ENCODE measurements around the gene RPN1. TPM values are rescaled to one million over a fixed set of nuclear protein-coding genes. Genes with fewer than 3 reads are reported as not detected.

The RPN1 gene
- total and polyA plus RNA-seq, 2 of the 13 experiments (the other 11 are each of a cell fraction or from before 2014, with no cell fraction given): 290 to 342 TPM

- FAIRE-seq (peak; percentile 85), DNase-seq (ENCODE audit: low spot score) (peak; percentile 90), ATAC-seq (peak; percentile 83)
- BruUV-seq (replicated peaks): TSS peak; percentile 89
- H3K9me3 ChIP-seq (ENCODE audit: low read length): no peaks in the 10 kb centered on the region
- in situ Hi-C loops (cut with HindIII; ENCODE audit: extremely low pct_ligation_motif_present, low pct_unique_long_range_greater_than_20kb) (no loop called here), intact Hi-C loops (cut with micrococcal nuclease; ENCODE audit: unreplicated experiment) (loop anchor here (10.0 kb wide), 1 partner anchor 327 kb away; no protein-coding TSS in a partner anchor)
- peak overlapping the region; percentile 71 for H3K27ac ChIP-seq (ENCODE audit: extremely low read length, insufficient read depth, low read length)
- H4K20me1 ChIP-seq (ENCODE audit: insufficient read depth, low read length): no peaks in the 10 kb centered on the region
- 5% methylated on average over 28 of the region's 61 CpGs for WGBS (ENCODE audit: low lambda C conversion rate)
- peaks cover 40% of the 10 kb centered on the region for H3K4me1 ChIP-seq (ENCODE audit: insufficient read depth, low read length)
- peak overlapping the region; percentile 82 for H3K9ac ChIP-seq (ENCODE audit: insufficient read depth, low read depth, low read length)
- H3K79me2 ChIP-seq (ENCODE audit: insufficient read depth, low read length): no peaks in the 10 kb centered on the region
- no peaks in the 10 kb centered on the region for H3K27me3 ChIP-seq (ENCODE audit: control insufficient read depth in 1 of 2, insufficient read depth in 2 of 2, low read length in 2 of 2)
- ChIA-PET CTCF (ENCODE audit: low intra/inter-chr PET ratio, low total read pairs) (interaction anchor here (0.6 to 1.9 kb wide), 3 partner anchors 177 to 333 kb away, joined by 3 to 8 read pairs (median 4); no protein-coding TSS in a partner anchor), POLR2A (interaction anchor here (0.7 to 1.4 kb wide), 5 partner anchors 13 to 261 kb away, joined by 3 to 10 read pairs (median 5); partner anchors contain the start of gene RPN1)
- H3K36me3 ChIP-seq (replicated peaks in 1 of 2; ENCODE audit: control insufficient read depth in 1 of 2, insufficient read depth in 2 of 2, low read length in 2 of 2): peaks cover 20 to 34% of the 10 kb centered on the region in 2 experiments
- peak overlapping the region; percentile 86 for H3K4me2 ChIP-seq (ENCODE audit: low read depth, low read length)
- H2AFZ ChIP-seq (ENCODE audit: low read length): no peak overlapping the region
- peak overlapping the region; percentile 71 to 83 (median 76) for H3K4me3 ChIP-seq (replicated peaks in 1 of 3; ENCODE audit: insufficient read depth in 1 of 3, low read depth in 2 of 3, low read length in 3 of 3)
- TF ChIP-seq, protein P1, sequence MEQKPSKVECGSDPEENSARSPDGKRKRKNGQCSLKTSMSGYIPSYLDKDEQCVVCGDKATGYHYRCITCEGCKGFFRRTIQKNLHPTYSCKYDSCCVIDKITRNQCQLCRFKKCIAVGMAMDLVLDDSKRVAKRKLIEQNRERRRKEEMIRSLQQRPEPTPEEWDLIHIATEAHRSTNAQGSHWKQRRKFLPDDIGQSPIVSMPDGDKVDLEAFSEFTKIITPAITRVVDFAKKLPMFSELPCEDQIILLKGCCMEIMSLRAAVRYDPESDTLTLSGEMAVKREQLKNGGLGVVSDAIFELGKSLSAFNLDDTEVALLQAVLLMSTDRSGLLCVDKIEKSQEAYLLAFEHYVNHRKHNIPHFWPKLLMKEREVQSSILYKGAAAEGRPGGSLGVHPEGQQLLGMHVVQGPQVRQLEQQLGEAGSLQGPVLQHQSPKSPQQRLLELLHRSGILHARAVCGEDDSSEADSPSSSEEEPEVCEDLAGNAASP (CRISPR knock-in tag; IDR thresholded peaks at IDR 0.05; ENCODE audit: borderline replicate concordance): no peak
- TF ChIP-seq, protein P2, sequence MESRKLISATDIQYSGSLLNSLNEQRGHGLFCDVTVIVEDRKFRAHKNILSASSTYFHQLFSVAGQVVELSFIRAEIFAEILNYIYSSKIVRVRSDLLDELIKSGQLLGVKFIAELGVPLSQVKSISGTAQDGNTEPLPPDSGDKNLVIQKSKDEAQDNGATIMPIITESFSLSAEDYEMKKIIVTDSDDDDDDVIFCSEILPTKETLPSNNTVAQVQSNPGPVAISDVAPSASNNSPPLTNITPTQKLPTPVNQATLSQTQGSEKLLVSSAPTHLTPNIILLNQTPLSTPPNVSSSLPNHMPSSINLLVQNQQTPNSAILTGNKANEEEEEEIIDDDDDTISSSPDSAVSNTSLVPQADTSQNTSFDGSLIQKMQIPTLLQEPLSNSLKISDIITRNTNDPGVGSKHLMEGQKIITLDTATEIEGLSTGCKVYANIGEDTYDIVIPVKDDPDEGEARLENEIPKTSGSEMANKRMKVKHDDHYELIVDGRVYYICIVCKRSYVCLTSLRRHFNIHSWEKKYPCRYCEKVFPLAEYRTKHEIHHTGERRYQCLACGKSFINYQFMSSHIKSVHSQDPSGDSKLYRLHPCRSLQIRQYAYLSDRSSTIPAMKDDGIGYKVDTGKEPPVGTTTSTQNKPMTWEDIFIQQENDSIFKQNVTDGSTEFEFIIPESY (CRISPR knock-in tag; IDR thresholded peaks at IDR 0.05): peak; percentile 81; the same call in 1 of the 2 replicates
- no peak for TF ChIP-seq EHMT2 (IDR thresholded peaks at IDR 0.05; ENCODE audit: borderline replicate concordance, low read depth, low read length)
- no peak for TF ChIP-seq E2F2 (CRISPR knock-in tag; IDR thresholded peaks at IDR 0.05; ENCODE audit: borderline replicate concordance)
- TF ChIP-seq SATB2 (CRISPR knock-in tag; IDR thresholded peaks at IDR 0.05): 0 out of 2 replicates have a peak, but pooled peaks have one; percentile 51
- TF ChIP-seq, protein P3, sequence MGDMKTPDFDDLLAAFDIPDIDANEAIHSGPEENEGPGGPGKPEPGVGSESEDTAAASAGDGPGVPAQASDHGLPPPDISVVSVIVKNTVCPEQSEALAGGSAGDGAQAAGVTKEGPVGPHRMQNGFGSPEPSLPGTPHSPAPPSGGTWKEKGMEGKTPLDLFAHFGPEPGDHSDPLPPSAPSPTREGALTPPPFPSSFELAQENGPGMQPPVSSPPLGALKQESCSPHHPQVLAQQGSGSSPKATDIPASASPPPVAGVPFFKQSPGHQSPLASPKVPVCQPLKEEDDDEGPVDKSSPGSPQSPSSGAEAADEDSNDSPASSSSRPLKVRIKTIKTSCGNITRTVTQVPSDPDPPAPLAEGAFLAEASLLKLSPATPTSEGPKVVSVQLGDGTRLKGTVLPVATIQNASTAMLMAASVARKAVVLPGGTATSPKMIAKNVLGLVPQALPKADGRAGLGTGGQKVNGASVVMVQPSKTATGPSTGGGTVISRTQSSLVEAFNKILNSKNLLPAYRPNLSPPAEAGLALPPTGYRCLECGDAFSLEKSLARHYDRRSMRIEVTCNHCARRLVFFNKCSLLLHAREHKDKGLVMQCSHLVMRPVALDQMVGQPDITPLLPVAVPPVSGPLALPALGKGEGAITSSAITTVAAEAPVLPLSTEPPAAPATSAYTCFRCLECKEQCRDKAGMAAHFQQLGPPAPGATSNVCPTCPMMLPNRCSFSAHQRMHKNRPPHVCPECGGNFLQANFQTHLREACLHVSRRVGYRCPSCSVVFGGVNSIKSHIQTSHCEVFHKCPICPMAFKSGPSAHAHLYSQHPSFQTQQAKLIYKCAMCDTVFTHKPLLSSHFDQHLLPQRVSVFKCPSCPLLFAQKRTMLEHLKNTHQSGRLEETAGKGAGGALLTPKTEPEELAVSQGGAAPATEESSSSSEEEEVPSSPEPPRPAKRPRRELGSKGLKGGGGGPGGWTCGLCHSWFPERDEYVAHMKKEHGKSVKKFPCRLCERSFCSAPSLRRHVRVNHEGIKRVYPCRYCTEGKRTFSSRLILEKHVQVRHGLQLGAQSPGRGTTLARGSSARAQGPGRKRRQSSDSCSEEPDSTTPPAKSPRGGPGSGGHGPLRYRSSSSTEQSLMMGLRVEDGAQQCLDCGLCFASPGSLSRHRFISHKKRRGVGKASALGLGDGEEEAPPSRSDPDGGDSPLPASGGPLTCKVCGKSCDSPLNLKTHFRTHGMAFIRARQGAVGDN (CRISPR knock-in tag; IDR thresholded peaks at IDR 0.05): peak; percentile 95
- peak; percentile 62; the same call in 1 of the 2 replicates for TF ChIP-seq MYC (CRISPR knock-in tag; IDR thresholded peaks at IDR 0.05; ENCODE audit: borderline replicate concordance)
- no peak; the same call in 1 of the 2 replicates for TF ChIP-seq ISL2 (CRISPR knock-in tag; IDR thresholded peaks at IDR 0.05)
- TF ChIP-seq HOXA5 (CRISPR knock-in tag; IDR thresholded peaks at IDR 0.05): peak; percentile 85; the same call in 1 of the 2 replicates
- no peak for TF ChIP-seq ZNF552 (CRISPR knock-in tag; IDR thresholded peaks at IDR 0.05; ENCODE audit: borderline replicate concordance)
Measured at GRCh38 chr3:128617557-128618397, 32.8 kb downstream of the RPN1 start.

Data from HepG2 (cell line).